ENCODE measurements around the gene TAS2R38. TPM values are rescaled to one million over a fixed set of nuclear protein-coding genes. Genes with fewer than 3 reads are reported as not detected.
"Not testable (repeated sequence)": the region's sequence is repeated elsewhere in the genome, so short reads cannot be mapped to it uniquely, and the experiment has no call there.

TAS2R38 gene
- total and polyA plus RNA-seq, 3 donors from 2014 or later: not detected

DNA sequence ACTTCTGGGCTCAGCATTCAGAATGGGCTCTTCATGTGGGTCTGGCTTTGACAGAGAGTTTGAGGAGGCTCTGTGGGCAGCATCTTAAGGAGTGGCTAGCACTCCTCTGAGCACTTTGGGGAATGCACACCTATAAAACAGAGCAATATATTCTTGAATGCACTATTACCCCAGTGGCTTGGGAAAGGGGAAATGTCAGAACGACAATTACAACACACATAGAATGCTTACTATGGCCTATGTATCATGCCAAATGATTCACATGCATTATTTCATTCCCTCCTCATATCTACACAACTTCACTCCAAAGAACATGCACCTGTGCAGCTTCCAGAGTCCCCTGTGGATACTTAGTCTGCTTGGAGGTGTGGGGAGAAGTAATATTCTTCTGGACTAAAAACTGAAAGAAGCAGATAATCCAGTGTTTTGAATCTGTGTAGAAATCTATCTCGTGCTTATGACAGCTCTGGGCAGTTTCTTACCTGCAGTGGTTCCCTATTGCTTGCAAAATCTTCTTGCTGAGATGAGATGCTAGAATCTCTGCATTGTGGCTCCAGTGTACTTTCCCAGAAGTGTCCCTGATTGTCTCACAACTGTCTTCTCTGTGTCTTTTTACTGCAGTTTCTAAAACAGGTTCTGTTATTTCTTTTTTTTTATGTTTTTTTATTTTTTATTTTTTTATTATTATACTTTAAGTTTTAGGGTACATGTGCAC lies 16.6 kb upstream of the TAS2R38 start:
- no peak for TF ChIP-seq CTCF (IDR thresholded peaks at IDR 0.05)
- no peak for TF ChIP-seq POLR2A (IDR thresholded peaks at IDR 0.05)
- 66 to 78% methylated on average over 2 of the region's 2 CpGs for WGBS, 2 donors
- Histone ChIP-seq H3K4me1 (no peaks in the 10 kb centered on the region), H3K36me3 (ENCODE audit: low read depth, missing control alignments) (no peaks in the 10 kb centered on the region), H3K4me3 (no peak overlapping the region), H3K27me3 (no peaks in the 10 kb centered on the region), H3K9me3 (no peaks in the 10 kb centered on the region), H3K27ac (no peak overlapping the region)
- no peak for DNase-seq
- intact Hi-C loops (cut with DNase I; ENCODE audit: low total_unique reads): no loop called here

- H3K27ac ChIP-seq; H3K9me3 ChIP-seq; H3K27me3 ChIP-seq; intact Hi-C loops (cut with DNase I; ENCODE audit: low total_unique reads); DNase-seq; H3K36me3 ChIP-seq (ENCODE audit: low read depth, missing control alignments); H3K4me1 ChIP-seq; H3K4me3 ChIP-seq: not testable (repeated sequence)
- WGBS, 2 donors: 90 to 91% methylated on average over 4 of the region's 4 CpGs
Observed at GRCh38 chr7:141987803-141988202, 14.2 kb upstream of the TAS2R38 start.

- no peaks in the 10 kb centered on the region for H3K36me3 ChIP-seq (ENCODE audit: low read depth, missing control alignments)
- no peak overlapping the region for H3K27ac ChIP-seq
- no peaks in the 10 kb centered on the region for H3K9me3 ChIP-seq
- intact Hi-C loops (cut with DNase I; ENCODE audit: low total_unique reads): no loop called here
- no peak for DNase-seq
- no peak overlapping the region for H3K4me3 ChIP-seq
- no peak for TF ChIP-seq POLR2A (IDR thresholded peaks at IDR 0.05)
- no peak for TF ChIP-seq CTCF (IDR thresholded peaks at IDR 0.05)
- H3K27me3 ChIP-seq: no peaks in the 10 kb centered on the region
- WGBS, 2 donors: 82 to 87% methylated on average over 2 of the region's 2 CpGs
- no peaks in the 10 kb centered on the region for H3K4me1 ChIP-seq
Observed at GRCh38 chr7:141986923-141987322, 13.3 kb upstream of the TAS2R38 start.

GRCh38 chr7:141985926-141986325 lies 12.4 kb upstream of the TAS2R38 start:
- WGBS, 2 donors: 78 to 96% methylated on average over 8 to 10 of the region's 13 CpGs
- intact Hi-C loops (cut with DNase I; ENCODE audit: low total_unique reads): not testable (repeated sequence)

GRCh38 chr7:141979568-141979967 lies 6.0 kb upstream of the TAS2R38 start:
- Histone ChIP-seq H3K27ac (no peak overlapping the region), H3K36me3 (ENCODE audit: low read depth, missing control alignments) (no peaks in the 10 kb centered on the region), H3K9me3 (no peaks in the 10 kb centered on the region), H3K4me3 (no peak overlapping the region), H3K27me3 (no peaks in the 10 kb centered on the region), H3K4me1 (peaks cover 4% of the 10 kb centered on the region)
- TF ChIP-seq POLR2A (IDR thresholded peaks at IDR 0.05) (no peak), CTCF (IDR thresholded peaks at IDR 0.05) (no peak)
- no peak for DNase-seq
- WGBS, 2 donors: 83 to 86% methylated on average over 2 of the region's 2 CpGs
- intact Hi-C loops (cut with DNase I; ENCODE audit: low total_unique reads): no loop called here

More at GRCh38 chr7:141985926-141986325, 12.4 kb upstream of the TAS2R38 start:
- not testable (repeated sequence) for H3K4me3 ChIP-seq; H3K27me3 ChIP-seq; H3K4me1 ChIP-seq; H3K9me3 ChIP-seq; H3K36me3 ChIP-seq (ENCODE audit: low read depth, missing control alignments); H3K27ac ChIP-seq; DNase-seq

- no peaks in the 10 kb centered on the region for H3K36me3 ChIP-seq (ENCODE audit: low read depth, missing control alignments)
- no peaks in the 10 kb centered on the region for H3K27me3 ChIP-seq
- H3K27ac ChIP-seq: no peak overlapping the region
- 86 to 89% methylated on average over 1 of the region's 1 CpG for WGBS, 2 donors
- no peak for DNase-seq
- H3K9me3 ChIP-seq: no peaks in the 10 kb centered on the region
- no peak for TF ChIP-seq POLR2A (IDR thresholded peaks at IDR 0.05)
- no peak for TF ChIP-seq CTCF (IDR thresholded peaks at IDR 0.05)
- no peak overlapping the region for H3K4me3 ChIP-seq
- intact Hi-C loops (cut with DNase I; ENCODE audit: low total_unique reads): no loop called here
- peaks cover 4% of the 10 kb centered on the region for H3K4me1 ChIP-seq
Observed at GRCh38 chr7:141978351-141978750, 4.8 kb upstream of the TAS2R38 start.

Data from testis (tissue), 3 donors.